ENCODE data around the gene NOC2L.

- TF ChIP-seq CTCF (optimal IDR thresholded peaks at IDR 0.05 in 1 of 3, IDR thresholded peaks at IDR 0.05 in 1 of 3, conservative IDR thresholded peaks at IDR 0.05 in 1 of 3; ENCODE audit: extremely low read depth in 1 of 3, insufficient read depth in 2 of 3, low read length in 3 of 3) (no peak), EZH2 (IDR thresholded peaks at IDR 0.05; ENCODE audit: low read length) (peak; percentile 21)
These were observed 791 bp upstream of the NOC2L start for GRCh38 chr1:959731-960362.

Measured in keratinocyte (primary cell).